HEK293 (cell line): ENCODE results near the gene KBTBD13.

Experiments
- CTCF ChIA-PET: fragments of 350-600 bp; formaldehyde crosslinking; extraction: SDS; loops from one replicate; lab custom pipeline; 2021; ENCODE audit warnings: antibody characterized with exemption; lab: Yijun Ruan, JAX
- POLR2A ChIA-PET: fragments of 300-600 bp; formaldehyde crosslinking; extraction: SDS; loops from one replicate; lab custom pipeline; 2020; ENCODE audit warnings: antibody characterized with exemption, inconsistent platforms; lab: Yijun Ruan, JAX
- H3K27ac ChIP-seq: fragments of 200-500 bp; sonication (Bioruptor generic); 2 replicates; pipeline ENCODE4 v1.5.1; 2014; ENCODE audit warnings: low read depth, low read length, control low read depth, inconsistent platforms; ENCODE audit errors: extremely low read depth
- H3K36me3 ChIP-seq, 2 experiments: fragments of 200-500 bp in 1 of 2; sonication (Bioruptor generic) in 1 of 2; 1 replicate in 1 of 2; 2 replicates in 1 of 2; pipeline ENCODE4 v1.5.1; 2014 to 2017; ENCODE audit warnings: inconsistent platforms in 2 of 2, low read length in 2 of 2; ENCODE audit not compliant: control insufficient read depth in 2 of 2, insufficient read depth in 1 of 2
- H3K4me1 ChIP-seq: fragments of 200-500 bp; sonication (Bioruptor generic); 2 replicates; pipeline ENCODE4 v1.5.1; 2014; ENCODE audit warnings: mild to moderate bottlenecking, low read length, inconsistent platforms; ENCODE audit not compliant: control insufficient read depth, insufficient read depth
- H3K4me3 ChIP-seq: 2 replicates; pipeline ENCODE4 v1.5.1; 2011; ENCODE audit warnings: low read depth, mild to moderate bottlenecking, control low read depth, low read length, moderate library complexity
- H3K9me3 ChIP-seq: fragments of 200-500 bp; sonication (Bioruptor generic); 2 replicates; pipeline ENCODE4 v1.5.1; 2014; ENCODE audit warnings: low read depth, low read length, inconsistent platforms; ENCODE audit not compliant: control insufficient read depth, insufficient read depth
- HOXA7 ChIP-seq: sonication (generic); formaldehyde crosslinking; IDR thresholded peaks from 2 replicates; pipeline ENCODE4 v1.8.1; 2022; ENCODE audit warnings: missing genetic modification reagents, borderline replicate concordance
- SP3 ChIP-seq: fragments of 450-650 bp; formaldehyde crosslinking; IDR thresholded peaks from 2 replicates; pipeline ENCODE4 v1.5.1; 2016; ENCODE audit warnings: missing biosample characterization, missing genetic modification characterization
- TCF7L2 ChIP-seq: IDR thresholded peaks from 2 replicates; pipeline ENCODE4 v1.6.1; 2011; ENCODE audit warnings: low read depth, mild to moderate bottlenecking, inconsistent platforms, low read length, moderate library complexity, borderline replicate concordance
- ZFHX2 ChIP-seq: fragments of 450-650 bp; formaldehyde crosslinking; conservative IDR thresholded peaks from 2 replicates; pipeline ENCODE4 v1.5.1; 2016; ENCODE audit warnings: missing biosample characterization, missing genetic modification characterization
- ZNF10 ChIP-seq: fragments of 450-650 bp; formaldehyde crosslinking; IDR thresholded peaks from 2 replicates; pipeline ENCODE4 v1.5.1; 2017; ENCODE audit warnings: missing biosample characterization, missing genetic modification characterization
- ZNF121 ChIP-seq: fragments of 450-650 bp; formaldehyde crosslinking; IDR thresholded peaks from 2 replicates; pipeline ENCODE4 v1.5.1; 2016; ENCODE audit warnings: missing biosample characterization, missing genetic modification characterization
- ZNF138 ChIP-seq: fragments of 450-650 bp; formaldehyde crosslinking; IDR thresholded peaks from 2 replicates; pipeline ENCODE4 v1.5.1; 2016; ENCODE audit warnings: missing biosample characterization, missing genetic modification characterization, borderline replicate concordance
- ZNF184 ChIP-seq: fragments of 450-650 bp; IDR thresholded peaks from 2 replicates; pipeline ENCODE4 v1.5.1; 2018; ENCODE audit warnings: missing biosample characterization, mild to moderate bottlenecking, missing genetic modification characterization
- ZNF239 ChIP-seq: fragments of 450-650 bp; formaldehyde crosslinking; IDR thresholded peaks from 2 replicates; pipeline ENCODE4 v1.5.1; 2016; ENCODE audit warnings: missing biosample characterization, missing genetic modification characterization
- ZNF354C ChIP-seq: fragments of 450-650 bp; formaldehyde crosslinking; IDR thresholded peaks from 2 replicates; pipeline ENCODE4 v1.5.1; 2016; ENCODE audit warnings: missing biosample characterization, missing genetic modification characterization, low read depth, borderline replicate concordance
- ZNF366 ChIP-seq: fragments of 450-650 bp; formaldehyde crosslinking; conservative IDR thresholded peaks from 2 replicates; pipeline ENCODE4 v1.5.1; 2016; ENCODE audit warnings: missing biosample characterization, missing genetic modification characterization
- ZNF658 ChIP-seq: fragments of 450-650 bp; formaldehyde crosslinking; IDR thresholded peaks from 2 replicates; pipeline ENCODE4; 2016; ENCODE audit warnings: missing biosample characterization, missing genetic modification characterization
- ZNF660 ChIP-seq: fragments of 450-650 bp; IDR thresholded peaks from 2 replicates; pipeline ENCODE4 v1.5.1; 2018; ENCODE audit warnings: missing biosample characterization, mild to moderate bottlenecking, missing genetic modification characterization
- TF ChIP-seq, protein P1 (sequence below): fragments of 450-650 bp; formaldehyde crosslinking; IDR thresholded peaks from 2 replicates; pipeline ENCODE4 v1.5.1; 2016; ENCODE audit warnings: missing biosample characterization, missing genetic modification characterization
- TF ChIP-seq, protein P2 (sequence below): fragments of 450-650 bp; formaldehyde crosslinking; IDR thresholded peaks from 2 replicates; pipeline ENCODE4 v1.5.1; 2016; ENCODE audit warnings: missing biosample characterization, missing genetic modification characterization
- TF ChIP-seq, protein P3 (sequence below): fragments of 450-650 bp; formaldehyde crosslinking; IDR thresholded peaks from 2 replicates; pipeline ENCODE4 v1.5.1; 2017; ENCODE audit warnings: missing biosample characterization, missing genetic modification characterization

Gene KBTBD13

GRCh38 chr15:65062061-65062460 lies 14.5 kb upstream of the KBTBD13 start:
- no peaks in the 10 kb centered on the region for H3K9me3 ChIP-seq
- H3K27ac ChIP-seq, result no peak overlapping the region
- H3K4me1 ChIP-seq, result no peaks in the 10 kb centered on the region
- H3K4me3 ChIP-seq, result no peak overlapping the region
- TF ChIP-seq ZNF239 (tag by site-specific recombination) (no peak), ZNF660 (tag by site-specific recombination) (no peak), ZNF658 (tag by site-specific recombination) (no peak), HOXA7 (CRISPR knock-in tag) (no peak)
- TF ChIP-seq, protein P1, sequence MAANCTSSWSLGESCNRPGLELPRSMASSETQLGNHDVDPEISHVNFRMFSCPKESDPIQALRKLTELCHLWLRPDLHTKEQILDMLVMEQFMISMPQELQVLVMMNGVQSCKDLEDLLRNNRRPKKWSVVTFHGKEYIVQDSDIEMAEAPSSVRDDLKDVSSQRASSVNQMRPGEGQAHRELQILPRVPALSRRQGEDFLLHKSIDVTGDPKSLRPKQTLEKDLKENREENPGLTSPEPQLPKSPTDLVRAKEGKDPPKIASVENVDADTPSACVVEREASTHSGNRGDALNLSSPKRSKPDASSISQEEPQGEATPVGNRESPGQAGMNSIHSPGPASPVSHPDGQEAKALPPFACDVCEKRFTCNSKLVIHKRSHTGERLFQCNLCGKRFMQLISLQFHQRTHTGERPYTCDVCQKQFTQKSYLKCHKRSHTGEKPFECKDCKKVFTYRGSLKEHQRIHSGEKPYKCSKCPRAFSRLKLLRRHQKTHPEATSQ (tag by site-specific recombination), result no peak
- ChIA-PET POLR2A (no interaction called here), CTCF (interaction anchor here (0.8 to 2.2 kb wide), 3 partner anchors 8 to 21 kb away, joined by 3 to 7 read pairs (median 5); no protein-coding TSS in a partner anchor)
- H3K36me3 ChIP-seq, result no peaks in the 10 kb centered on the region

- H3K9me3 ChIP-seq, result no peaks in the 10 kb centered on the region
- no peaks in the 10 kb centered on the region for H3K4me1 ChIP-seq
- ChIA-PET CTCF (interaction anchor here (0.8 to 2.2 kb wide), 3 partner anchors 8 to 20 kb away, joined by 3 to 7 read pairs (median 5); no protein-coding TSS in a partner anchor), POLR2A (no interaction called here)
- TF ChIP-seq, protein P2, sequence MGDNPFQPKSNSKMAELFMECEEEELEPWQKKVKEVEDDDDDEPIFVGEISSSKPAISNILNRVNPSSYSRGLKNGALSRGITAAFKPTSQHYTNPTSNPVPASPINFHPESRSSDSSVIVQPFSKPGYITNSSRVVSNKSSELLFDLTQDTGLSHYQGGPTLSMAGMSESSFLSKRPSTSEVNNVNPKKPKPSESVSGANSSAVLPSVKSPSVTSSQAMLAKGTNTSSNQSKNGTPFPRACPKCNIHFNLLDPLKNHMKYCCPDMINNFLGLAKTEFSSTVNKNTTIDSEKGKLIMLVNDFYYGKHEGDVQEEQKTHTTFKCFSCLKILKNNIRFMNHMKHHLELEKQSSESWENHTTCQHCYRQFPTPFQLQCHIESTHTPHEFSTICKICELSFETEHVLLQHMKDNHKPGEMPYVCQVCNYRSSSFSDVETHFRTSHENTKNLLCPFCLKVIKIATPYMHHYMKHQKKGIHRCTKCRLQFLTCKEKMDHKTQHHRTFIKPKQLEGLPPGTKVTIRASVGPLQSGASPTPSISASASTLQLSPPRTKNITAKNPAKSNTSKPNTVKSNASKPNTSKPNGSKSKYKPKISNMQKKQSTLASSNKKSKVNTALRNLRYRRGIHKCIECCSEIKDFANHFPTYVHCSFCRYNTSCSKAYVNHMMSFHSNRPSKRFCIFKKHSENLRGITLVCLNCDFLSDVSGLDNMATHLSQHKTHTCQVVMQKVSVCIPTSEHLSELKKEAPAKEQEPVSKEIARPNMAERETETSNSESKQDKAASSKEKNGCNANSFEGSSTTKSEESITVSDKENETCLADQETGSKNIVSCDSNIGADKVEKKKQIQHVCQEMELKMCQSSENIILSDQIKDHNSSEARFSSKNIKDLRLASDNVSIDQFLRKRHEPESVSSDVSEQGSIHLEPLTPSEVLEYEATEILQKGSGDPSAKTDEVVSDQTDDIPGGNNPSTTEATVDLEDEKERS (tag by site-specific recombination), result no peak
- TF ChIP-seq SP3 (tag by site-specific recombination), result no peak
- no peak for TF ChIP-seq TCF7L2
- TF ChIP-seq ZNF121, result no peak
- TF ChIP-seq ZNF10, result no peak
- TF ChIP-seq ZNF184 (tag by site-specific recombination), result no peak
- TF ChIP-seq, protein P3, sequence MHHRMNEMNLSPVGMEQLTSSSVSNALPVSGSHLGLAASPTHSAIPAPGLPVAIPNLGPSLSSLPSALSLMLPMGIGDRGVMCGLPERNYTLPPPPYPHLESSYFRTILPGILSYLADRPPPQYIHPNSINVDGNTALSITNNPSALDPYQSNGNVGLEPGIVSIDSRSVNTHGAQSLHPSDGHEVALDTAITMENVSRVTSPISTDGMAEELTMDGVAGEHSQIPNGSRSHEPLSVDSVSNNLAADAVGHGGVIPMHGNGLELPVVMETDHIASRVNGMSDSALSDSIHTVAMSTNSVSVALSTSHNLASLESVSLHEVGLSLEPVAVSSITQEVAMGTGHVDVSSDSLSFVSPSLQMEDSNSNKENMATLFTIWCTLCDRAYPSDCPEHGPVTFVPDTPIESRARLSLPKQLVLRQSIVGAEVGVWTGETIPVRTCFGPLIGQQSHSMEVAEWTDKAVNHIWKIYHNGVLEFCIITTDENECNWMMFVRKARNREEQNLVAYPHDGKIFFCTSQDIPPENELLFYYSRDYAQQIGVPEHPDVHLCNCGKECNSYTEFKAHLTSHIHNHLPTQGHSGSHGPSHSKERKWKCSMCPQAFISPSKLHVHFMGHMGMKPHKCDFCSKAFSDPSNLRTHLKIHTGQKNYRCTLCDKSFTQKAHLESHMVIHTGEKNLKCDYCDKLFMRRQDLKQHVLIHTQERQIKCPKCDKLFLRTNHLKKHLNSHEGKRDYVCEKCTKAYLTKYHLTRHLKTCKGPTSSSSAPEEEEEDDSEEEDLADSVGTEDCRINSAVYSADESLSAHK (tag by site-specific recombination), result no peak
- no peak for TF ChIP-seq ZNF366 (tag by site-specific recombination)
- TF ChIP-seq ZNF138 (tag by site-specific recombination), result no peak
- no peak for TF ChIP-seq ZNF354C
- no peak for TF ChIP-seq ZFHX2 (tag by site-specific recombination)
- H3K4me3 ChIP-seq, result no peak overlapping the region
- no peaks in the 10 kb centered on the region for H3K36me3 ChIP-seq
- no peak overlapping the region for H3K27ac ChIP-seq
Measured at GRCh38 chr15:65062726-65063125, 13.8 kb upstream of the KBTBD13 start.
